ENCODE data around the gene DGKB. TPM values are rescaled to one million over a fixed set of nuclear protein-coding genes. Genes with fewer than 3 reads are reported as not detected.
A peak's percentile ranks its signal among the peaks of the same experiment; 100 is the strongest.

The DGKB gene
- total RNA-seq, 6 experiments from 2014 or later, result 0.11 to 0.16 (median 0.13) TPM; not detected in 2

DNA sequence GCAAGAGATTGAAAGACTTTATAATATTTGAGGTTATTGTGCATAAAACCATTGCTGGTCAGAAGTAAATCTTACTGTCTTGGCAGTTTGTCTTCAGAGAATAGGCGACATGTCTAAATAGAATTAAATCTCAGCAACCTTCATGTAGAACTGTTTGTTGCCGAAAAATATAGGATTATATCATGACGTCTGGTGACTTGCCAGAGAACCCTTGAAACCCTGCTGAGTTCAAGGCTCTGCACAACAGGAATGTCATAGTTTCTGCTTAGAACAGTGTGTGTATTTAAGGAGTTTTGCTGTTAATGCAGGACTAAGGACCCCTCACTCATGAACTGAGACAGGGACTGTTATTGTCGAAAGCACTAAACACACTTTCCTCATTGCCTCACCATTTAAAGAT lies 706.7 kb downstream of the DGKB start:
- Histone ChIP-seq H3K4me3 (no peak overlapping the region), H3K36me3 (no peaks in the 10 kb centered on the region), H3K4me1 (no peaks in the 10 kb centered on the region), H3K9me3 (no peaks in the 10 kb centered on the region), H3K27me3 (no peaks in the 10 kb centered on the region), H3K27ac (no peak overlapping the region)
- 80% methylated on average over 4 of the region's 4 CpGs for WGBS (ENCODE audit: insufficient coverage, low coverage, low lambda C conversion rate, missing lambda C conversion rate)
- intact Hi-C loops (cut with DNase I), result no loop called here
- DNase-seq (no peak), ATAC-seq (no peak)
- no peak for TF ChIP-seq POLR2A (IDR thresholded peaks at IDR 0.05)
- TF ChIP-seq, protein P1, sequence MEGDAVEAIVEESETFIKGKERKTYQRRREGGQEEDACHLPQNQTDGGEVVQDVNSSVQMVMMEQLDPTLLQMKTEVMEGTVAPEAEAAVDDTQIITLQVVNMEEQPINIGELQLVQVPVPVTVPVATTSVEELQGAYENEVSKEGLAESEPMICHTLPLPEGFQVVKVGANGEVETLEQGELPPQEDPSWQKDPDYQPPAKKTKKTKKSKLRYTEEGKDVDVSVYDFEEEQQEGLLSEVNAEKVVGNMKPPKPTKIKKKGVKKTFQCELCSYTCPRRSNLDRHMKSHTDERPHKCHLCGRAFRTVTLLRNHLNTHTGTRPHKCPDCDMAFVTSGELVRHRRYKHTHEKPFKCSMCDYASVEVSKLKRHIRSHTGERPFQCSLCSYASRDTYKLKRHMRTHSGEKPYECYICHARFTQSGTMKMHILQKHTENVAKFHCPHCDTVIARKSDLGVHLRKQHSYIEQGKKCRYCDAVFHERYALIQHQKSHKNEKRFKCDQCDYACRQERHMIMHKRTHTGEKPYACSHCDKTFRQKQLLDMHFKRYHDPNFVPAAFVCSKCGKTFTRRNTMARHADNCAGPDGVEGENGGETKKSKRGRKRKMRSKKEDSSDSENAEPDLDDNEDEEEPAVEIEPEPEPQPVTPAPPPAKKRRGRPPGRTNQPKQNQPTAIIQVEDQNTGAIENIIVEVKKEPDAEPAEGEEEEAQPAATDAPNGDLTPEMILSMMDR (IDR thresholded peaks at IDR 0.05), result no peak

DNA sequence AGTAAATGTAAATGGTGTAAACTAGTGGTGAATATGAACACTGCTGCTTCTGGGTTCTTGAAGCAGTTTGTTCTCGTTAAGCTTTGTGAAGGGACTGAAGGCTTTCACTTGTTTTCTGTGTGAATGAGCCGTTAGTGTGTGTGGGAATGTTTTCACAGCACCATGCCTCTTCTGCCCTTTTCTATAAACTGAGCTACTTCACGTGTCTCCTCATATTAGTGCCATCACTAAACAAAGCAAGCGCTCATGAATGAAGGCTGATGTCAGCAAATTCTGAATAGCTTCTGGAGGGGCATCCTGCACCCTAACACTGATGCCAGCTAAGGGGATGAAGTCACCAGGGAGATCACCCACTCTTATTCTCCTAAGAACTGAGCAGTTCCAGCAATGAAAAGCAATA lies 707.5 kb downstream of the DGKB start:
- Histone ChIP-seq H3K9me3 (no peaks in the 10 kb centered on the region), H3K27ac (no peak overlapping the region), H3K4me3 (no peak overlapping the region), H3K36me3 (no peaks in the 10 kb centered on the region), H3K4me1 (no peaks in the 10 kb centered on the region), H3K27me3 (no peaks in the 10 kb centered on the region)
- intact Hi-C loops (cut with DNase I), result no loop called here
- no peak for DNase-seq
- TF ChIP-seq, protein P1 (IDR thresholded peaks at IDR 0.05), result no peak
- TF ChIP-seq POLR2A (IDR thresholded peaks at IDR 0.05), result no peak
- ATAC-seq, result no peak
- WGBS (ENCODE audit: insufficient coverage, low coverage, low lambda C conversion rate, missing lambda C conversion rate), result 76% methylated on average over 4 of the region's 4 CpGs

DNA sequence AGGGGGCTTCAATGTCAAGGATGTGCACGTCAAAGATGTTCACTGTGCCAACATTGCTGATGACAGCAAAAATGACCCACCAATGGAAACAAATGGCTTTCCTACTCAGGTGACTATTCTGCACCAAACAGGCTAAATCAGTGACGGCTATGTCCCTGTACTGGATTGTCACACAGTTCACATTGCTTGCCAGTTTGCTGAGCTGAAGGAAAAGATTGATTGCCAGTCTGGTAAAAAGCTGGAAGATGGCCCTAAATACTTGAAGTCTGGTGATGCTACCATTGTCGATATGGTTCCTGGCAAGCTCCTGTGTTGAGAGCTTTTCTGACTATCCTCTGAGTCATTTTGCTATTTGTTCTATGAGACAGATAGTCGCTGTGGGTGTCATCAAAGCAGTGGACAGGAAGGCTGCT lies 710.9 kb downstream of the DGKB start:
- H3K9me3 ChIP-seq, result no peaks in the 10 kb centered on the region
- no peak overlapping the region for H3K27ac ChIP-seq
- no peak for DNase-seq
- no peak overlapping the region for H3K4me3 ChIP-seq
- H3K4me1 ChIP-seq, result no peaks in the 10 kb centered on the region
- 70% methylated on average over 2 of the region's 4 CpGs for WGBS (ENCODE audit: insufficient coverage, low coverage, low lambda C conversion rate, missing lambda C conversion rate)
- TF ChIP-seq POLR2A (IDR thresholded peaks at IDR 0.05), result no peak
- TF ChIP-seq, protein P1 (IDR thresholded peaks at IDR 0.05), result no peak
- no peaks in the 10 kb centered on the region for H3K27me3 ChIP-seq
- intact Hi-C loops (cut with DNase I), result no loop called here
- peak in 1 of 4 donors; percentile 53 for ATAC-seq
- no peaks in the 10 kb centered on the region for H3K36me3 ChIP-seq

DNA sequence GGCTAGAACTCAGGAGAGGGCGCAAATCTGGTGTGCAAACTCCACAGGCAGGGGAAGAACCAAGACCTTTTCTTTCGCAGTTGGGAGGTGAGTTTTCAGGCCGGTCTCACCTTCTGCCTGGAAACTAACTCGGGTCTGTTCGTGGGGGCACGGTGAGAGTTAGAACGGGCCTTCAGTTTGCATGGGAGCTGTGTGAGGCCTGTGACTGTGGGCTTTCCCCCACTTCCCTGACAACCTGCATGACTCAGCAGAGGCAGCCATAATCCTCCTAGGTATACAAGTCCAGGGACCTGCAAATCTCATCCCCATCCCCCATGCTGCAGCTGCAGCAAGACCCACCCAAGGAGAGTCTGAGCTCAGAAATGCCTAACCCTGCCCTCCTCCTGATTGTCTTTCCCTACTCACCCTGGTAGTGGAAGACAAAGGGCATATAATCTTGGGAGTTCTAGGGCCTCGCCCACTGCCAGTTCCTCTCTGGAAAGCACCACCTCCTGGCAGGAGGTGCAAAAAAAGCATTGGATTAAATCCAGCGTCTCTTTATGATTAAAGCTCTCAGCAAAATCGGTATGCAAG lies 718.2 kb downstream of the DGKB start:
- Histone ChIP-seq H3K27me3 (no peaks in the 10 kb centered on the region), H3K4me3 (no peak overlapping the region), H3K36me3 (no peaks in the 10 kb centered on the region), H3K27ac (no peak overlapping the region), H3K4me1 (no peaks in the 10 kb centered on the region), H3K9me3 (no peaks in the 10 kb centered on the region)
- intact Hi-C loops (cut with DNase I), result no loop called here
- DNase-seq, result no peak
- 88% methylated on average over 5 of the region's 10 CpGs for WGBS (ENCODE audit: insufficient coverage, low coverage, low lambda C conversion rate, missing lambda C conversion rate)
- TF ChIP-seq POLR2A (IDR thresholded peaks at IDR 0.05), result no peak
- TF ChIP-seq, protein P1 (IDR thresholded peaks at IDR 0.05), result no peak
- ATAC-seq, result no peak

DNA sequence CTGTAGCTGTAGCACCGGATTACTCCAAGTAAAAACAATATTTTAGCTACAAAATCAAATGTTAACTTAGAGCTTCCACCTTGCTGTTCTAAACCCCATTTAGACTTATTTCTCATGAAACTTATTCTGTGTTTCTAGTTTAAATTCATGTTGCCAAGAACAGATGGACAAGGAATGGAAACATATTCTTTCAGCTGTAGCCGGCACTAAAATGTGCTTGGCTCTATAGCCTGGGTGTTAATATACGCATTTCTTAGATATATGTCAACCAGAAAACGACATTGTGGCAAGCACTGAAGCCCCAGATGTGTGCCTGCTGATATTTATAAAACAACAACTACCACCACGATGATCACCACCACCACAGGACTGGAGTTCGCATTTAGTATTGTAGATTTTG lies 722.8 kb downstream of the DGKB start:
- no peak for TF ChIP-seq POLR2A (IDR thresholded peaks at IDR 0.05)
- TF ChIP-seq, protein P1 (IDR thresholded peaks at IDR 0.05), result no peak
- no peaks in the 10 kb centered on the region for H3K4me1 ChIP-seq
- no peaks in the 10 kb centered on the region for H3K36me3 ChIP-seq
- H3K27ac ChIP-seq, result no peak overlapping the region
- no peaks in the 10 kb centered on the region for H3K9me3 ChIP-seq
- no peaks in the 10 kb centered on the region for H3K27me3 ChIP-seq
- intact Hi-C loops (cut with DNase I), result no loop called here
- WGBS (ENCODE audit: insufficient coverage, low coverage, low lambda C conversion rate, missing lambda C conversion rate), result 70% methylated on average over 6 of the region's 6 CpGs
- H3K4me3 ChIP-seq, result no peak overlapping the region
- no peak for ATAC-seq
- DNase-seq, result no peak
